ENCODE measurements around the gene ATOH8.

Gene ATOH8

DNA sequence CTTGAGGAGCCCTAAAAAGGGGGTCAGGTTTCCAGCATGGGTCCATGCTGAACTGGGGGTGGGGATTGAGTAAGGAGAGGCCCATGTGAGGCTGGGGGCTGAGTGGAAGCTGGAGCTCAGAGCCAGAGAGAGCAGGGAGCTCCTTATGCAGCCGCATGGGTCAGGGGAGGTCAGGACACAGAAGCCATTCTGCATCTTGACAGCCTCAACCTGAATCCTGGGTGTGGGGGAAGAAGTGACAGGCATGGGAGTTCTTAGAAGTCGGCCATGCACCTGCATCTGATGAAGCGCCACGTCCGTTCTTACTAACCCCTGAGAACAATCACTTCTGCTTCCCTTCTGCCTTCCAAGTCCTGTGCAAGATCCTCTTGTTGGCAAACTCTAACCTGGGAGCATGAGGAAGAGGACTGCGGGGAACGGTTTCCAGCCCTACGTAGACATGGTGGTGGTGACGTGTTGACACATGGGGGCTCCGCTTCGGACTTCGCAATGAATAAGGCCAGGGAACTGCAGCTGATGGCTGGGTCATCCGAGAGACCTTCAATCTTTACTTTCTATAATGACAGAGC is 37.4 kb upstream of the ATOH8 start:
- no peak overlapping the region for H3K27ac ChIP-seq
- H3K9me3 ChIP-seq (ENCODE audit: low read depth, low read length), result no peaks in the 10 kb centered on the region
- H3K9ac ChIP-seq (ENCODE audit: insufficient read length), result no peak overlapping the region
- DNase-seq (ENCODE audit: low read depth, low spot score), result no peak
- TF ChIP-seq FOXP2 (optimal IDR thresholded peaks at IDR 0.05; ENCODE audit: control extremely low read depth, extremely low read length, insufficient read depth) (no peak), POLR2AphosphoS5 (IDR thresholded peaks at IDR 0.05; ENCODE audit: borderline replicate concordance, low read depth, low read length) (no peak), EZH2 (IDR thresholded peaks at IDR 0.05) (no peak)
- H3K4me3 ChIP-seq, result no peak overlapping the region
- no peaks in the 10 kb centered on the region for H3K36me3 ChIP-seq (ENCODE audit: insufficient read depth, low read length)

DNA sequence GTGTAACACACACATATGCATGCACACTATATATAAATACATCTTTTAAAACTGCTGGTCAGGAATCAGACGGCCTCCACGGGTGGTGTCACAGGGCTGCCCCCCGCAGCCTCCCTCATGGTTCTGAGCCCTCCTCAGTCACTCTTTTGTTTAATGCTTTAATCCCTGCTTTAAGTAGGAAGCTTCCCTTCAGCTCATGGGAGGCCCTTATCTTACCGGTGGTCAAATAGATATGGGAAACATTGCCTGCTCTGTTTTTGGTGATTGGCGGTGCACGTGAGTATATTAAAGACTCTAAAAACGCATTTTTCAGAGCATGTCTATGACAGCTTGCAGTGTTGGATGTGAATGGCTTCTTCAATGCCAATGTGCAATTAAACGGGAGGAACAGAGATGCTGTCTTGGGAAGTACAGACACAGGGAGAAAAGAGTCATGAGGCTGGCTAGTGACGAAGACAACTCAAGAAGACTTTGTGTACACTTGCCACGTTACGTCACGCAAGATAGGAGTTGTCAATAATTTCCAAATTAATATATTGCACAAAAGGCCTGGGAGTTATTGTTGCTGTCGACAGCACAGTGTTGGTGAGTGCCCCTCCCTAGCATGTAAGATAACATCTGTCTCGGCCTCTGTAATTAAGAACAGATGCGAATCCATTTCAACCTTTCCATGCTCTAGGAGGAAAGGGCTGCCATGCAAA is 36.3 kb upstream of the ATOH8 start:
- Histone ChIP-seq H3K4me3 (peak overlapping the region; percentile 62), H3K9ac (ENCODE audit: insufficient read length) (no peak overlapping the region), H3K9me3 (ENCODE audit: low read depth, low read length) (no peaks in the 10 kb centered on the region), H3K36me3 (ENCODE audit: insufficient read depth, low read length) (no peaks in the 10 kb centered on the region), H3K27ac (peak overlapping the region; percentile 86)
- no peak; the same call in 1 of the 2 replicates for TF ChIP-seq POLR2AphosphoS5 (IDR thresholded peaks at IDR 0.05; ENCODE audit: borderline replicate concordance, low read depth, low read length)
- peak; percentile 92 for TF ChIP-seq FOXP2 (optimal IDR thresholded peaks at IDR 0.05; ENCODE audit: control extremely low read depth, extremely low read length, insufficient read depth)
- DNase-seq (ENCODE audit: low read depth, low spot score), result peak; percentile 74

GRCh38 chr2:85718009-85718391 is 35.8 kb upstream of the ATOH8 start:
- peak overlapping the region; percentile 14 for H3K9ac ChIP-seq (ENCODE audit: insufficient read length)
- peak overlapping the region; percentile 62 for H3K4me3 ChIP-seq
- DNase-seq (ENCODE audit: low read depth, low spot score), result no peak
- H3K27ac ChIP-seq, result peak overlapping the region; percentile 86
- TF ChIP-seq EZH2 (IDR thresholded peaks at IDR 0.05) (no peak), POLR2AphosphoS5 (IDR thresholded peaks at IDR 0.05; ENCODE audit: borderline replicate concordance, low read depth, low read length) (no peak), FOXP2 (optimal IDR thresholded peaks at IDR 0.05; ENCODE audit: control extremely low read depth, extremely low read length, insufficient read depth) (no peak)
- H3K9me3 ChIP-seq (ENCODE audit: low read depth, low read length), result no peaks in the 10 kb centered on the region
- H3K36me3 ChIP-seq (ENCODE audit: insufficient read depth, low read length), result no peaks in the 10 kb centered on the region

- no peak overlapping the region for H3K4me3 ChIP-seq
- DNase-seq (ENCODE audit: low read depth, low spot score), result no peak
- no peak overlapping the region for H3K9ac ChIP-seq (ENCODE audit: insufficient read length)
- H3K27ac ChIP-seq, result no peak overlapping the region
- H3K36me3 ChIP-seq (ENCODE audit: insufficient read depth, low read length), result no peaks in the 10 kb centered on the region
- no peak for TF ChIP-seq POLR2AphosphoS5 (IDR thresholded peaks at IDR 0.05; ENCODE audit: borderline replicate concordance, low read depth, low read length)
- TF ChIP-seq FOXP2 (optimal IDR thresholded peaks at IDR 0.05; ENCODE audit: control extremely low read depth, extremely low read length, insufficient read depth), result no peak
- TF ChIP-seq EZH2 (IDR thresholded peaks at IDR 0.05), result no peak
- H3K9me3 ChIP-seq (ENCODE audit: low read depth, low read length), result no peaks in the 10 kb centered on the region
These were observed 34.8 kb upstream of the ATOH8 start for GRCh38 chr2:85718885-85719492.

DNA sequence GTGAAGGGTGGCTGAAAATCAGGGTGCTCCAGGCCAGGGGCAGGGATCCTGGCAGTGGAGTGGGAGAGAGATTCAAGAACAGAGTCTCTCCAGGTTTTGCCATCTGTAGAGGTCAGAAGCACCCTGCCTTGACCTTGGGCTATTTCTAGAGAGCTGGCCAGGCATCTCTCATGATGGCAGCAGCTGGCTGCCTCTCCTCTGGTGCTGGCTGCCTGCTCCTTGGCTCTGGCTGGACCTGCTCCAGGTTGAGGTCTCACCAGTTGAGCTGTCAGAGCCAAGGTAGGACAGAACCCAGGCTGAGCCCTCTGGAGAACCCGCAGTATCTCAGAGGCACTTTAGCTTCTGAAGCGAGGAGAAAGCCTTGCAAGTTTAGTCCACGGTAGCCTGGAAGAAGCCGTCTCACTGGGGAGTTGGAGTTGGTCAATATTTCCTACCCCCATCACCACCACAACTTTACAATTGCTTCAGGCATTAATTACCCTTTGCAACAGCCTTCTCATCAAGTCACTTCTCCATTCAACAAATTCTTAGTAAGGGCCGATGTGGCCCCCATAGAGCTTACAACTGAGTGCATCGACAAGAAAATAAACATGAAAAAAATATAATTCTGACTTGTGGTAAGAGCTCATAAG is 34.1 kb upstream of the ATOH8 start:
- no peak for DNase-seq (ENCODE audit: low read depth, low spot score)
- Histone ChIP-seq H3K4me3 (no peak overlapping the region), H3K9me3 (ENCODE audit: low read depth, low read length) (no peaks in the 10 kb centered on the region), H3K9ac (ENCODE audit: insufficient read length) (no peak overlapping the region), H3K36me3 (ENCODE audit: insufficient read depth, low read length) (no peaks in the 10 kb centered on the region), H3K27ac (no peak overlapping the region)
- TF ChIP-seq POLR2AphosphoS5 (IDR thresholded peaks at IDR 0.05; ENCODE audit: borderline replicate concordance, low read depth, low read length) (no peak), EZH2 (IDR thresholded peaks at IDR 0.05) (no peak)

DNA sequence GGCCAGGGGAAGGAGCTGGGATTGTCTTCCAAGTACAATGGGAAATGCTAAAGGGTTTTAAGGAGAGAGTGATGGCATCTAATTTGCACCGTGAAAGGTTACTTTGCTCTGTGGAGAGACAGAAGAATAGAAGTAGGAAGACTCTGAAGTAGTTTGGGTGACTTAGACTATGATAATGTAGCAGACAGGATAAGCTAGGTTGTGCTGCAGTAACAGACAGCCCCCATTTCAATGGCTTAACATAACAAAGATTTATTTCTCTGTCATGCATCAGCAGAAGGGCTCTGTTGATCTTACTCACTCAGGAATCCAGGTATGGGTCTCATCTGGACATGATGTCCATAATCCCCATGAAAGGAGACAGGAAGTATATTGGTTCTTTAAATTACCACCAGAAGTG is 33.3 kb upstream of the ATOH8 start:
- TF ChIP-seq POLR2AphosphoS5 (IDR thresholded peaks at IDR 0.05; ENCODE audit: borderline replicate concordance, low read depth, low read length), result no peak
- no peak for TF ChIP-seq FOXP2 (optimal IDR thresholded peaks at IDR 0.05; ENCODE audit: control extremely low read depth, extremely low read length, insufficient read depth)
- TF ChIP-seq EZH2 (IDR thresholded peaks at IDR 0.05), result no peak
- no peak for DNase-seq (ENCODE audit: low read depth, low spot score)
- Histone ChIP-seq H3K9me3 (ENCODE audit: low read depth, low read length) (no peaks in the 10 kb centered on the region), H3K9ac (ENCODE audit: insufficient read length) (no peak overlapping the region), H3K27ac (no peak overlapping the region), H3K36me3 (ENCODE audit: insufficient read depth, low read length) (no peaks in the 10 kb centered on the region), H3K4me3 (no peak overlapping the region)

GRCh38 chr2:85721641-85722040 is 32.1 kb upstream of the ATOH8 start:
- no peaks in the 10 kb centered on the region for H3K9me3 ChIP-seq (ENCODE audit: low read depth, low read length)
- no peak overlapping the region for H3K4me3 ChIP-seq
- H3K27ac ChIP-seq, result no peak overlapping the region
- H3K36me3 ChIP-seq (ENCODE audit: insufficient read depth, low read length), result no peaks in the 10 kb centered on the region
- DNase-seq (ENCODE audit: low read depth, low spot score), result no peak
- TF ChIP-seq EZH2 (IDR thresholded peaks at IDR 0.05) (no peak), FOXP2 (optimal IDR thresholded peaks at IDR 0.05; ENCODE audit: control extremely low read depth, extremely low read length, insufficient read depth) (no peak), POLR2AphosphoS5 (IDR thresholded peaks at IDR 0.05; ENCODE audit: borderline replicate concordance, low read depth, low read length) (no peak)
- no peak overlapping the region for H3K9ac ChIP-seq (ENCODE audit: insufficient read length)

GRCh38 chr2:85722519-85722918 is 31.3 kb upstream of the ATOH8 start:
- Histone ChIP-seq H3K9ac (ENCODE audit: insufficient read length) (no peak overlapping the region), H3K4me3 (no peak overlapping the region), H3K36me3 (ENCODE audit: insufficient read depth, low read length) (no peaks in the 10 kb centered on the region), H3K27ac (no peak overlapping the region), H3K9me3 (ENCODE audit: low read depth, low read length) (no peaks in the 10 kb centered on the region)
- no peak for DNase-seq (ENCODE audit: low read depth, low spot score)
- TF ChIP-seq FOXP2 (optimal IDR thresholded peaks at IDR 0.05; ENCODE audit: control extremely low read depth, extremely low read length, insufficient read depth), result no peak
- TF ChIP-seq EZH2 (IDR thresholded peaks at IDR 0.05), result no peak
- TF ChIP-seq POLR2AphosphoS5 (IDR thresholded peaks at IDR 0.05; ENCODE audit: borderline replicate concordance, low read depth, low read length), result no peak

All from SK-N-MC (cell line).